HFF-Myc (cell line): ENCODE results near the gene MYOC.

ENCODE experiments used
- DNase-seq: peaks from one replicate; pipeline ENCODE4 v3.0.0-alpha.2; 2011; ENCODE audit warnings: low read depth; ENCODE audit errors: extremely low read depth
- H3K4me3 ChIP-seq: replicated peaks from 2 replicates; pipeline ENCODE4 v1.5.1; 2011; ENCODE audit warnings: low read depth, mild to moderate bottlenecking, control low read depth, low read length
- CTCF ChIP-seq: IDR thresholded peaks from 2 replicates; pipeline ENCODE4 v1.5.1; 2012; ENCODE audit warnings: mild to moderate bottlenecking, low read depth, low read length, control low read depth; ENCODE audit errors: missing control alignments

The MYOC gene

DNA sequence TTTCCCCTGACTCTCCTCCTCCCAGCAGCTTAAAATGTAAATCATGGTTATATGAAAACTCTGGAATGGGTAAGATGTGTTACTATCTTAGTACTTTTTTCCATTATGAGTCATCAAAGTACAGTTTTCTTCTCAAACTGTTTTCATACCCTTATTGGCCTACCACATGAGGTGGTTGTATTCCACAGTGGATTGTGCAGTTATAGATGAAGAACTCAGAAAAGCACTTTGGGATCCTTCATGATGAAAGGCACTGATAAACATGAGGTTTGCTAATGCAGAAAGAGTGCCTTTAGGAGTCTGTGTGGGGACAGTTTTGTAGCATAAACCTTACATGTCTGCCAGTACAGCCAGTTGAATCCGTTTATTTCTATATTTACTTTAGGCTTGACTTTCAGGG, 62.5 kb downstream of the MYOC start:
- no peak for DNase-seq
- H3K4me3 ChIP-seq, result no peak overlapping the region
- no peak for TF ChIP-seq CTCF

- DNase-seq, result no peak
- no peak overlapping the region for H3K4me3 ChIP-seq
- TF ChIP-seq CTCF, result no peak
Measured at GRCh38 chr1:171588230-171588629, 64.3 kb downstream of the MYOC start.

DNA sequence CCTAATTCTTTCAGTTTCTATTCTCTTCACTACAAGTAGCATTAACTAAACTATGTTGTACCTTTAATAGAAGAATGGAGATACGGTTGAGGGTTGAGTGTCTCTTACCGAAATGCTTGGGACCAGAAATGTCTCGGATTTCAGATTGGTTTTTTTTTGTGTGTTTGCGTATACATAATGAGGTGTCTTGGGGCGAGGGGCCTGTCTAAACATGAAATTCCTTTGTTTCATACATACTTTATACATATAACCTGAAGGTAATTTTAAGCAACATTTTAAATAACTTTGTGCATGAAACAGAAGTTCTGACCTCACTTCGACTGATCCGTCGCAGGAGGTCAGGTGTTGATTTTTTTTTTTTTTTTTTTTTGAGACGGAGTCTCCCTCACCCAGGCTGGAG, 66.8 kb downstream of the MYOC start:
- H3K4me3 ChIP-seq, result no peak overlapping the region
- TF ChIP-seq CTCF, result no peak
- DNase-seq, result no peak
